ENCODE measurements around the gene CHD9.
A peak's percentile ranks its signal among the peaks of the same experiment; 100 is the strongest.
"Not testable (repeated sequence)": the region's sequence is repeated elsewhere in the genome, so short reads cannot be mapped to it uniquely, and the experiment has no call there.

Gene CHD9

GRCh38 chr16:53074296-53074695, 19.5 kb downstream of the CHD9 start:
- not testable (repeated sequence) for DNase-seq (ENCODE audit: low spot score)

GRCh38 chr16:53075461-53075860, 20.7 kb downstream of the CHD9 start:
- not testable (repeated sequence) for DNase-seq (ENCODE audit: low spot score)

GRCh38 chr16:53078247-53078646, 23.5 kb downstream of the CHD9 start:
- no peak for DNase-seq (ENCODE audit: low spot score)

GRCh38 chr16:53078765-53079485, 24.1 kb downstream of the CHD9 start:
- no peak for DNase-seq (ENCODE audit: low spot score)

- DNase-seq (ENCODE audit: low spot score): peak; percentile 90
These were observed 25.7 kb downstream of the CHD9 start for GRCh38 chr16:53080345-53081031.

- DNase-seq (ENCODE audit: low spot score): no peak
These were observed 26.2 kb downstream of the CHD9 start for GRCh38 chr16:53081032-53081424.

GRCh38 chr16:53081686-53082407, 27.1 kb downstream of the CHD9 start:
- no peak for DNase-seq (ENCODE audit: low spot score)

GRCh38 chr16:53082509-53082908, 27.7 kb downstream of the CHD9 start:
- no peak for DNase-seq (ENCODE audit: low spot score)

GRCh38 chr16:53083119-53083518, 28.3 kb downstream of the CHD9 start:
- peak; percentile 36 for DNase-seq (ENCODE audit: low spot score)

- DNase-seq (ENCODE audit: low spot score): no peak
These were observed 29.4 kb downstream of the CHD9 start for GRCh38 chr16:53084141-53084541.

GRCh38 chr16:53084746-53085334, 30.0 kb downstream of the CHD9 start:
- DNase-seq (ENCODE audit: low spot score): no peak

- DNase-seq (ENCODE audit: low spot score): peak; percentile 27
These were observed 30.6 kb downstream of the CHD9 start for GRCh38 chr16:53085369-53085843.

GRCh38 chr16:53085931-53086421, 31.2 kb downstream of the CHD9 start:
- peak; percentile 32 for DNase-seq (ENCODE audit: low spot score)

GRCh38 chr16:53087101-53087500, 32.3 kb downstream of the CHD9 start:
- DNase-seq (ENCODE audit: low spot score): peak; percentile 44

GRCh38 chr16:53089434-53090285, 34.9 kb downstream of the CHD9 start:
- DNase-seq (ENCODE audit: low spot score): no peak

- no peak for DNase-seq (ENCODE audit: low spot score)
These were observed 35.4 kb downstream of the CHD9 start for GRCh38 chr16:53090286-53090590.

GRCh38 chr16:53090591-53091411, 36.0 kb downstream of the CHD9 start:
- DNase-seq (ENCODE audit: low spot score): peak; percentile 94

GRCh38 chr16:53091466-53092211, 36.8 kb downstream of the CHD9 start:
- peak; percentile 64 for DNase-seq (ENCODE audit: low spot score)

- no peak for DNase-seq (ENCODE audit: low spot score)
These were observed 37.5 kb downstream of the CHD9 start for GRCh38 chr16:53092284-53092683.
